Subcutaneous abdominal adipose tissue (tissue), 5 donors: ENCODE measurements around the gene RYR1.
"Not testable (repeated sequence)": the region's sequence is repeated elsewhere in the genome, so short reads cannot be mapped to it uniquely, and the experiment has no call there.

ENCODE experiments used
- H3K27ac ChIP-seq: one replicate; pipeline ENCODE4 v1.7.0; 2013; ENCODE audit warnings: low read depth, mild to moderate bottlenecking, inconsistent platforms, low read length, moderate library complexity
- H3K27me3 ChIP-seq, 5 donors: one replicate each; pipeline ENCODE4 v1.7.0; 2013; ENCODE audit warnings: low read length in 5 of 5, inconsistent platforms in 1 of 5; ENCODE audit not compliant: control insufficient read depth in 5 of 5, insufficient read depth in 4 of 5
- H3K36me3 ChIP-seq, 5 donors: one replicate each; pipeline ENCODE4 v1.7.0; 2013; ENCODE audit warnings: low read length in 5 of 5; ENCODE audit not compliant: control insufficient read depth in 5 of 5, insufficient read depth in 5 of 5
- H3K4me1 ChIP-seq, 5 donors: one replicate each; pipeline ENCODE4 v1.7.0; 2013; ENCODE audit warnings: low read length in 5 of 5, mild to moderate bottlenecking in 3 of 5, moderate library complexity in 1 of 5; ENCODE audit not compliant: control insufficient read depth in 5 of 5, insufficient read depth in 5 of 5
- H3K4me3 ChIP-seq, 5 donors: one replicate each; pipeline ENCODE4 v1.7.0; 2013; ENCODE audit warnings: low read length in 5 of 5, low read depth in 1 of 5
- H3K9ac ChIP-seq, 5 donors: one replicate each; pipeline ENCODE4 v1.7.0; 2013; ENCODE audit warnings: low read length in 5 of 5, mild to moderate bottlenecking in 4 of 5, moderate library complexity in 3 of 5
- H3K9me3 ChIP-seq, 5 donors: one replicate each; pipeline ENCODE4 v1.7.0; 2013; ENCODE audit warnings: low read length in 5 of 5; ENCODE audit not compliant: control insufficient read depth in 5 of 5
- donor health status: healthy.
- donor health status: healthy.
- donor health status: healthy.
- donor health status: healthy.
- donor health status: healthy.

Gene RYR1

DNA sequence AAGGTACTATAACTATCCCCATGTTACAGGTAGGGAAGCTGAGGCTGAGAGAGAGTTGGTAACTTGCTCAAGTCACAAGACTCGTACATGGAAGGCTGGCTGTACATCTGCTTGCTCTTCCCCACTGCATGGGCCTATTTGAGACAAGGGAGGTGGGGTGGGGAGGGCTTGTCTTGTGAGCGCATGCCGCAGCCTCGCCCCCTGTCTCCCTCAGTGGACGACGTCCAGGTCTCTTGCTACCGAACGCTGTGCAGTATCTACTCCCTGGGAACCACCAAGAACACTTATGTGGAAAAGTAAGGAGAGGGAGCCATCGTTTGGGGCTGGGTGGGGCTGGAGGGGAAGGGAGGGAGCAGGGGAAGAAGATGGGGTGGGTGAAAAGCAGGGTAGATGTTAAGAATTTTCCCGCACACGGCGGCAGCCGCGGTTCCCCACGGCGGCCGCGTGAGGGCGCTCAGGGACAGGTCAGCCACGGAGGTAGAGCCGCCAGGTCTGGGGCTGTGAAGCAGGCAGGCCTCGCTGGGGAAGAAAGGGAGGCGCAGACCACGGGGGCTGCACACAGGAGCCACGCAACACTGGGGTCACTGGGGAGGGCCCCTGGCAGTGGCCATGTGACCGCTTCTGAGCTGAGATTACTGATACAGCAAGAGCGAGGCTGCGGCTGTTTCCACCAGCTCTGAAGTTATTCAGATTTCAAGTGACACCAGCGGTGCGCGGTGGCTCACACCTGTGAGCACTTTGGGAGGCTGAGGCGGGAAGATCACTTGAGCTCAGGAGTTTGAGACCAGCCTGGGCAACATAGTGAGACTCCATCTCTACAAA, 81.5 kb downstream of the RYR1 start:
- Histone ChIP-seq H3K9me3 (no peaks in the 10 kb centered on the region), H3K4me1 (peaks cover 0 to 8% (median 0%) of the 10 kb centered on the region in 5 donors), H3K4me3 (no peak overlapping the region), H3K27me3 (peaks cover 0 to 8% (median 3%) of the 10 kb centered on the region in 5 donors), H3K36me3 (peaks cover 0 to 9% (median 0%) of the 10 kb centered on the region in 5 donors), H3K27ac (no peak overlapping the region), H3K9ac (no peak overlapping the region)

DNA sequence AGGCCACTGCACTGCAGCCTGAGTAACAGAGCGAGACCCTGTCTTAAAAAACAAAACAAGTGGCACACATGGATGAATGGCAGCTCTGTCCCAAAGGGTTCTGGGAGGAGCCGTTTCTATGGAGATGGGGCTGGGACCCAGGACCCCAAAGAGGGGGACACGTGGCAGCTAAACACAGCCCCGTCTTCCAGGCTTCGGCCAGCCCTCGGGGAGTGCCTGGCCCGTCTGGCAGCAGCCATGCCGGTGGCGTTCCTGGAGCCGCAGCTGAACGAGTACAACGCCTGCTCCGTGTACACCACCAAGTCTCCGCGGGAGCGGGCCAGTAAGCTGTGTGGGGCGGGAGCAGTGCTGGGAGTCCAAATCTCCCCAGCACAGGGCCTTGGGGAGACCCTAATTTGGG, 82.4 kb downstream of the RYR1 start:
- Histone ChIP-seq H3K4me3 (no peak overlapping the region), H3K27ac (no peak overlapping the region), H3K27me3 (peaks cover 0 to 8% (median 3%) of the 10 kb centered on the region in 5 donors), H3K9ac (no peak overlapping the region), H3K9me3 (no peaks in the 10 kb centered on the region), H3K4me1 (peaks cover 0 to 8% (median 0%) of the 10 kb centered on the region in 5 donors), H3K36me3 (peaks cover 0 to 4% (median 0%) of the 10 kb centered on the region in 5 donors)

DNA sequence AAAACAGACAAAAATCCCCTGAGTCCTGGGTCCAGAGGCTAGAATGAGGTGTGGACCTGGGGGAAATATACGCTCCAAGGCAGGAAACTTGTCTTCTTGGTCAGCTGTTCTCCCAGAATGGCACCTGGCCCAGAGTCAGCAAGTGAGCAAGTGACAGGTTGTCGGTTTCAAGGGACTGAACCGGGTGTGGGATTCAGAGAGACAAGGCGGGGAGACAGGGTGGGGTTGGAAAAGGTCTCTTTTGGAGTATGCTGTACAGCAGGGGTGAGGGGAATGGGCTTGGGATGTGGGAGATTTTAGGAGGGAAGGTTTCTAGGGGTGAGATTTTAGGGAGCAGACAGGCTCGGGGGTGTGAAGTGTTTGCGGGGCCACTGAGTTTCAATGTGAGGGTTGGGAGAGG, 83.3 kb downstream of the RYR1 start:
- peaks cover 0 to 4% (median 0%) of the 10 kb centered on the region in 5 donors for H3K36me3 ChIP-seq
- no peaks in the 10 kb centered on the region for H3K9me3 ChIP-seq
- H3K27me3 ChIP-seq, result peaks cover 0 to 5% (median 3%) of the 10 kb centered on the region in 5 donors
- H3K4me3 ChIP-seq, result no peak overlapping the region
- peaks cover 0 to 8% (median 0%) of the 10 kb centered on the region in 5 donors for H3K4me1 ChIP-seq
- H3K27ac ChIP-seq, result no peak overlapping the region
- no peak overlapping the region for H3K9ac ChIP-seq

DNA sequence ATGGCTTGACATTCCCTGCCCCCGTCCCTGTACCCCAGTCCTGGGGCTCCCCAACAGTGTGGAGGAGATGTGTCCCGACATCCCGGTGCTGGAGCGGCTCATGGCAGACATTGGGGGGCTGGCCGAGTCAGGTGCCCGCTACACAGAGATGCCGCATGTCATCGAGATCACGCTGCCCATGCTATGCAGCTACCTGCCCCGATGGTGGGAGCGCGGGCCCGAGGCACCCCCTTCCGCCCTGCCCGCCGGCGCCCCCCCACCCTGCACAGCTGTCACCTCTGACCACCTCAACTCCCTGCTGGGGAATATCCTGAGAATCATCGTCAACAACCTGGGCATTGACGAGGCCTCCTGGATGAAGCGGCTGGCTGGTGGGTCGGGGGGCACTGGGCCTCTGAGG, 83.8 kb downstream of the RYR1 start:
- Histone ChIP-seq H3K27me3 (peaks cover 0 to 3% (median under 1%) of the 10 kb centered on the region in 5 donors), H3K4me1 (peaks cover 0 to 8% (median 0%) of the 10 kb centered on the region in 5 donors), H3K36me3 (peaks cover 0 to 3% (median 0%) of the 10 kb centered on the region in 5 donors), H3K9ac (no peak overlapping the region), H3K9me3 (no peaks in the 10 kb centered on the region), H3K27ac (no peak overlapping the region), H3K4me3 (no peak overlapping the region)

DNA sequence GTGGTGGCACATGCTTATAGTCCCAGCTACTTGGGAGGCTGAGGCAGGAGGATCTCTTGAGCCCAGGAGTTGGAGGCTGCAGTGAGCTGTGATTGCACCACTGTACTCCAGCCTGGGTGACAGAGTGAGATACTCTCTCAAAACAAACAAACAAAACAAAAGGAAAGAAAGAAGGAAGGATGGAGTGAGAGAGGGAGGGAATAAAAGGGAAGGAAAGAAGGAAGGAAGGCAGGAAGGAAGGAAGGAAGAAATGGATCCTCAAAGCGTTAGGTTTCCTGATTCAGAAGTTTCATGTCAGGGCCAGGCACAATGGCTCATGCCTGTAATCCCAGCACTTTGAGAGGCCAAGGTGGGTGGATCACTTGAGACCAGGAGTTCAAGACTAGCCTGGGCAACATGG, 84.5 kb downstream of the RYR1 start:
- not testable (repeated sequence) for H3K36me3 ChIP-seq, H3K27me3 ChIP-seq, H3K4me1 ChIP-seq, H3K9ac ChIP-seq, H3K9me3 ChIP-seq, H3K27ac ChIP-seq, H3K4me3 ChIP-seq

DNA sequence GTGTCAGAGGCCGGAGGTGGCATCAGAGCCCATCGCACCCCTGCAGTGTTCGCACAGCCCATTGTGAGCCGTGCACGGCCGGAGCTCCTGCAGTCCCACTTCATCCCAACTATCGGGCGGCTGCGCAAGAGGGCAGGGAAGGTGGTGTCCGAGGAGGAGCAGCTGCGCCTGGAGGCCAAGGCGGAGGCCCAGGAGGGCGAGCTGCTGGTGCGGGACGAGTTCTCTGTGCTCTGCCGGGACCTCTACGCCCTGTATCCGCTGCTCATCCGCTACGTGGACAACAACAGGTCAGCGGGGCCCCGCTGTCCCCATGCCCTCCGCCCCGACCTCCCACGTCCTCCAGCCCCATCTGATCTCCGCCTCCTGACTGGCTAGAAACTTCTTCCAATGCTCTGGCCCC, 85.7 kb downstream of the RYR1 start:
- no peak overlapping the region for H3K9ac ChIP-seq
- no peaks in the 10 kb centered on the region for H3K36me3 ChIP-seq
- peaks cover 0 to 8% (median 0%) of the 10 kb centered on the region in 5 donors for H3K4me1 ChIP-seq
- H3K9me3 ChIP-seq, result no peaks in the 10 kb centered on the region
- H3K27ac ChIP-seq, result no peak overlapping the region
- H3K4me3 ChIP-seq, result no peak overlapping the region
- peaks cover 0 to 6% (median 0%) of the 10 kb centered on the region in 5 donors for H3K27me3 ChIP-seq

DNA sequence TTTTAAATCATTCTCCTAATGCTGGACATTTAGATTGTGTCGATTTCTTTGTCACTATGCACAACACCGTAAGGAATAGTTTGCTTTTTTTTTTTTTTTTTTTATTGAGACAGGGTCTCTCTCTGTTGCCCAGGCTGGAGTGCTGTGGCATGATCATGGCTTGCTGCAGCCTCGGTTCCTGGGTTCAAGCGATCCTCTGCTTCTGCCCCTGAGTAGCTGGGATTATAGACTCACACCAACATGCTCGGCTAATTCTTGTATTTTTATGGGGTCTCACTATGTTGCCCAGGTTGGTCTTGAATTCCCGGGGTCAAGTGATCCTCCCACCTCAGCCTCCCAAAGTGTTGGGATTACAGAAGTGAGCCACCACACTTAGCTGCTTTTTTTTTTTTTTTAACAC, 86.5 kb downstream of the RYR1 start:
- H3K4me3 ChIP-seq, result no peak overlapping the region
- no peak overlapping the region for H3K27ac ChIP-seq

DNA sequence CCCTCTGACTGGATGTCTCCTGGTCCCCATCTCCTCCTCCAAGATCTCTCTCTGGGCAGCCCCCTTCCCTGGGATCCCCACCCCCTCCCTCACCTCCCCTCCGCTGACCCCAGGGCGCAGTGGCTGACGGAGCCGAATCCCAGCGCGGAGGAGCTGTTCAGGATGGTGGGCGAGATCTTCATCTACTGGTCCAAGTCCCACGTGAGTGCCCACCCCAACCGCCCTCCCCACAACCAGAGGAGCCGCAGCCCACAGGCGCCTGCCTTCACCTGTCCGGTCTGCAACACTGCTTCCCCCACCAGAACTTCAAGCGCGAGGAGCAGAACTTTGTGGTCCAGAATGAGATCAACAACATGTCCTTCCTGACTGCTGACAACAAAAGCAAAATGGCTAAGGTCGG, 89.4 kb downstream of the RYR1 start:
- Histone ChIP-seq H3K27me3 (peaks cover 0 to 3% (median 0%) of the 10 kb centered on the region in 5 donors), H3K4me1 (no peaks in the 10 kb centered on the region), H3K9me3 (no peaks in the 10 kb centered on the region), H3K27ac (no peak overlapping the region), H3K36me3 (no peaks in the 10 kb centered on the region), H3K9ac (no peak overlapping the region), H3K4me3 (no peak overlapping the region)

More for the DNA sequence above, 86.5 kb downstream of the RYR1 start:
- H3K9ac ChIP-seq, result no peak overlapping the region
- peaks cover 0 to 3% (median 0%) of the 10 kb centered on the region in 5 donors for H3K27me3 ChIP-seq
- H3K4me1 ChIP-seq, result peaks cover 0 to 4% (median 0%) of the 10 kb centered on the region in 5 donors
- no peaks in the 10 kb centered on the region for H3K36me3 ChIP-seq
- no peaks in the 10 kb centered on the region for H3K9me3 ChIP-seq

DNA sequence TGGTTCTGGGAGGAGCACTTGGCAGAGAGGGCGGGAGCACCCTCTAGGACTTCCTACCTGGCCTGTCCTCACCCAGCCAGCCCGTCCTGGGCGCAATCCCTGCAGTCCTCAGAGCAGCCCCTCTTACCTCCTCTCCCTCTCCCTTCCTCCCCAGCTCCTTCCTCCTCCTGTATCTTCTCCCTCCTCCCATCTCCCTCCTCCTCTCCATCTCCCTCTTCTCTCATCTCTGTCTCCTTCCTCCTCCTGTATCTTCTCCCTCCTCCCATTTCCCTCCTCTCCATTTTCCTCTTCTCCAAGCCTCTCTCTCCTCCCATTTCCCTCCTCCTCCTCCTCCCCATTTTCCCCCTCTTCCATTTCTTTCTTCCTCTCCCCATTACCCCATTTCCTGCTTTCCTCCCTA, 89.8 kb downstream of the RYR1 start:
- Histone ChIP-seq H3K27ac (no peak overlapping the region), H3K27me3 (peaks cover 0 to 5% (median 2%) of the 10 kb centered on the region in 5 donors), H3K4me3 (no peak overlapping the region), H3K9me3 (no peaks in the 10 kb centered on the region), H3K4me1 (no peaks in the 10 kb centered on the region), H3K9ac (no peak overlapping the region), H3K36me3 (no peaks in the 10 kb centered on the region)

DNA sequence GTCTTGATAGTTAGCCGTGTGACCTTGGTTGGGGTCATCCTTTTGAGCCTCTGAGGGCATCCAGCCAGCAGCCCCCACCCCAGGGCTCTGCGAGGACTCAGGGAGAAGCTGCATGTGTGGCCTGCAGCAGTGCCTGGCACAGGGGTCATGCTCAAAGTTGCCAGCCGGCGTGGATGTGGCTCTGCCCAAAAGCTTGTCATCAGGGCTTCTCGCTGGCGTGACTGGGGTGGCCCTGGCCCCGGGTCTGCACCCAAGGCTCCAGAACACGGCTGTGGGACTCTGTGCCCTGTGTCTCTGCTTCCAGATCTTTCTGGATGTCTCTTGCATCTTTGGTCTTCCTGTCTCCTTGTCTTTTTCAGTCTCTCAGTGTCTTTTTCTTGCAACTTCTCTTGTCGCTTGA, 90.9 kb downstream of the RYR1 start:
- Histone ChIP-seq H3K27ac (no peak overlapping the region), H3K36me3 (no peaks in the 10 kb centered on the region), H3K9ac (no peak overlapping the region), H3K9me3 (no peaks in the 10 kb centered on the region), H3K27me3 (peaks cover 0 to 6% (median 2%) of the 10 kb centered on the region in 5 donors), H3K4me3 (no peak overlapping the region), H3K4me1 (no peaks in the 10 kb centered on the region)
